ENCODE results near the gene PRM1.

Gene PRM1

DNA sequence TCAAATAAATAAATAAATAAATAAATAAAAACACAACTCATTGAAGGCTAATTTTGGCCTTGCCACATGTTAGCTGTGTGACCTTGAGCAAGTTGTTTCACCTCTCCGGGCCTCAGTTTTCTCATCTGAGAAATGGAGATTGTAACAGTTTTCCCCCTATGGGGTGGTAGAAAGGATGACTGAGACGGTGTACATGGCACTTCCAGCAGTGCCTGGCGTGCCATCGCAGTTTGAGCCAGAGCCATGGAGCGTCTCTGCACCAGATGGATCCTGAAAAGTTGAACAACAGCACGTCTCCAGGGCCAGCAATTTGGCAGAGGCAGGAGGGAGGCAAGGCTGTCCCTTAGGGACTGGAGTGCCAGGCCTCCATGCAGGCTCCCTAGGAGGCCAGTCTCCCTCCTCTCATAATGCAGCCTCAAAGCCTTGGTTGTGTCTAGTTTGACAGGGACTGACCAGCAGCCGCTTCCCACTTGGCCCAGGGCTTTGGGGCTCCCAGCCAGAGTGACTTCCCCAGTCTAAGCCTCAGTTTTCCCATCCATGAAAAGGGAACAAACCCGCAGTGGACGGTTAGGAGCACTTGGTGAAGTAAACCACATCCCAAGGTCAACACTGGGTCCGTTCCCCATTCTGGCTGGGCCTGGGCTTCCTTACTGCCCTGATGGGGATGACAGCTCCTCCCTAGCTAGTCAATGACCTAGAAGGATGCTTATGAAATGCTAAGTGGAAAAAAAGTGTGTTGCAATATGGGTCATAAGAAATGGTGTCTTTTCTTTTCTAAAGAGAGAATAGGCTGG, 44.5 kb downstream of the PRM1 start:
- no peak for DNase-seq (ENCODE audit: low spot score)

- no peak for DNase-seq (ENCODE audit: low spot score)
These were observed 45.5 kb downstream of the PRM1 start for GRCh38 chr16:11235703-11235991.

- DNase-seq (ENCODE audit: low spot score) = no peak
These were observed 46.0 kb downstream of the PRM1 start for GRCh38 chr16:11234884-11235702.

DNA sequence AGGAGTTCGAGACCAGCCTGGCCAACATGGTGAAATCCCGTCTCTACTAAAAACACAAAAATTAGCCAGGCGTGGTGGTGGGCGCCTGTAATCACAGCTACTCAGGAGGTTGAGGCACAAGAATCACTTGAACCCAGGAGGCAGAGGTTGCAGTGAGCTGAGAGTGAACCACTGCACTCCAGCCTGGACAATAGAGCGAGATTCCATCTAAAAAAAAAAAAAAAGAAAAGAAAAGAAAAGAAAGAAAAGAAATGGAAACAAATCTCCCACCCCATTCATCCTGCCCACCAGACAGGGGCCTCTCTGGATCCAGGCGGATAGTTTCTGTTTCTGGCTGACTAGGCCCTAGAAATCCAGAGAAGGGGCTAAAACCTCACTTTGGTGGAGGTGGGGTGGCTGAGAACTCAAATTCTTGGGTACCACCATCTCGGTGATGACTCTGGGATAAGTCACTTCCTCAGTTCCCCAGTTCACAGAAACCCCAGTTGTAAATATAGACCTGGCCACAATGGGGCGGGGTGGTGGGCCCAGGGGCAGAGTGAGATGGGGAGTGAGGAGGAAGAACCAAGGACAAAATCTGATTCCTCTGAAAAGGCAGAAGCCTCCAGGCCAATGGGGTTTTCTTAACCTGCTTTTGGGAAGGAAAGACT, 47.3 kb downstream of the PRM1 start:
- no peak for DNase-seq (ENCODE audit: low spot score)

- no peak for DNase-seq (ENCODE audit: low spot score)
These were observed 48.0 kb downstream of the PRM1 start for GRCh38 chr16:11232852-11233726.

DNA sequence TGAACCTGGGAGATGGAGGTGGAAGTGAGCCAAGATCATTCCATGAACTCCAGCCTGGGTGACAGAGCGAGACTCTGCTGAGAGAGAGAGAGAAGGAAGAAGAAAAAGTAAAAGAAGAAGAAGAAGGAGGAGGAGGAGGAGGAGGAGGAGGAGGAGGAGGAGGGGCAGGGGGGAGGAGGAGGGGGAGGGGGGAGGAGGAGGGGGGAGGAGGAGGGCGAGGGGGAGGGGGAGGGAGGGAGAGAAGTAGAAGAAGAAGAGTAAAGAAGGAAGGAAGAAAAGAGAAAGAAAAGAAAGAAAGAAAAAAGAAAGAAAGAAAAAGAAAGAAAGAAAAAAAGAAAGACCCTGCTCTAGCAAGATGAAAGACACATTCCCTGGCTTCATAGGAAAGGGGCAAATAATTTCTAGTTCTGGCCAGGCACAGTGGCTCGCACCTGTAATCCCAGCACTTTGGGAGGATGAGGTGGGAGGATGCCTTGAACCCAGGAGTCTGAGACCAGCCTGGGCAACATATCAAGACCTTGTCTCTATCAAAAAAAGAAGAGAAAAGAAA, 48.8 kb downstream of the PRM1 start:
- no peak for DNase-seq (ENCODE audit: low spot score)

- DNase-seq (ENCODE audit: low spot score) = no peak
These were observed 49.7 kb downstream of the PRM1 start for GRCh38 chr16:11231367-11231970.
